ENCODE results near the gene NDUFB4.
A peak's percentile ranks its signal among the peaks of the same experiment; 100 is the strongest.

NDUFB4 gene

DNA sequence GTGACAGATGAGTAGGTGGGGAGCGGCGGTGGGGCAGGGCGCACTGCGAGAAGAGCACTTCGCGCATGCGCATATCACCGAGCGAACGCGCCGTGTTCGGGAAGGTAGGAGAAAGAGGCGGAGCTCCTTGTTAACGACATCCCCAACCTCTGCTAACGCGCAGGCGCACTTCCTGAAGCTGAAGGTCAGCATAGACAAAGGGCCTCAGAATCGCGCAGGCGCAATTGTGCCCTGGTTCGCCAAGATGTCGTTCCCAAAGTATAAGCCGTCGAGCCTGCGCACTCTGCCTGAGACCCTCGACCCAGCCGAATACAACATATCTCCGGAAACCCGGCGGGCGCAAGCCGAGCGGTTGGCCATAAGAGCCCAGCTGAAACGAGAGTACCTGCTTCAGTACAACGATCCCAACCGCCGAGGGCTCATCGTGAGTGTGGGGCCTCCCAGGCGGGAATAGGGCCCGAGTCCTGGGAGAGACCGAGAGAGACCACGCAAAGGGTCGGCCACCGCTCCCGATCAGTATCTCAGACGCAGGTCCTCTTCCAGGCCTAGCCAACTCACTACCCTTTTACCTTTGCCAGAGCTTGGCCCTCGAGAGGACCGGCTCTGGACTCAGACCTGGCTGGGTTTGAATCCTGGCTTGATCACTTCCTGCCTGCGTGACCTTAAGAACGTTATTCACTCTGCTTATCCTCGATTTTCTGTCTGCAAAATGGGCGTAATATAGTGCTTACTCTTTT, at the start of gene NDUFB4:
TSS of gene NDUFB4 (plus strand) at position 221 of the 737 bp plus-strand sequence. CDS start at position 245, 24 bp downstream.
- DNase-seq = peak; percentile 95

DNA sequence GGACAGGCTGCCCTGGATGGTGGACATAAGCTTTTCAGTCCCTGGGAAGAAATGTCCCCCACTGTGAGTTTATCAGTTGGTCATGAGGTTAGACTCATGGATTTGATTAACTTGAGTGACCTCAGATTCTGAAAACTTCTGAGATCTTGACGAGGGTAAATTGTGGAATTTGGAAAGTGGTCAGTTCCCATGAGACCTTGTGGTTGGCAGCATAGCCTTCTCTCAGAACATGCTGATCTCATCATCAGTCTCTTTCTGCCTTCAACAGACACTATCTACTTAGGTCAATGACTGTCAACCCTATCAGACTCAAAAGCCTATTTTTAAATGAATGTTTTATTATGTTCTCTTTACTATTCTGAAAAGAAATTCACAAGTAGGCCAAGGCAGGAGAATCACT, 45.6 kb upstream of the NDUFB4 start:
- DNase-seq = no peak

DNA sequence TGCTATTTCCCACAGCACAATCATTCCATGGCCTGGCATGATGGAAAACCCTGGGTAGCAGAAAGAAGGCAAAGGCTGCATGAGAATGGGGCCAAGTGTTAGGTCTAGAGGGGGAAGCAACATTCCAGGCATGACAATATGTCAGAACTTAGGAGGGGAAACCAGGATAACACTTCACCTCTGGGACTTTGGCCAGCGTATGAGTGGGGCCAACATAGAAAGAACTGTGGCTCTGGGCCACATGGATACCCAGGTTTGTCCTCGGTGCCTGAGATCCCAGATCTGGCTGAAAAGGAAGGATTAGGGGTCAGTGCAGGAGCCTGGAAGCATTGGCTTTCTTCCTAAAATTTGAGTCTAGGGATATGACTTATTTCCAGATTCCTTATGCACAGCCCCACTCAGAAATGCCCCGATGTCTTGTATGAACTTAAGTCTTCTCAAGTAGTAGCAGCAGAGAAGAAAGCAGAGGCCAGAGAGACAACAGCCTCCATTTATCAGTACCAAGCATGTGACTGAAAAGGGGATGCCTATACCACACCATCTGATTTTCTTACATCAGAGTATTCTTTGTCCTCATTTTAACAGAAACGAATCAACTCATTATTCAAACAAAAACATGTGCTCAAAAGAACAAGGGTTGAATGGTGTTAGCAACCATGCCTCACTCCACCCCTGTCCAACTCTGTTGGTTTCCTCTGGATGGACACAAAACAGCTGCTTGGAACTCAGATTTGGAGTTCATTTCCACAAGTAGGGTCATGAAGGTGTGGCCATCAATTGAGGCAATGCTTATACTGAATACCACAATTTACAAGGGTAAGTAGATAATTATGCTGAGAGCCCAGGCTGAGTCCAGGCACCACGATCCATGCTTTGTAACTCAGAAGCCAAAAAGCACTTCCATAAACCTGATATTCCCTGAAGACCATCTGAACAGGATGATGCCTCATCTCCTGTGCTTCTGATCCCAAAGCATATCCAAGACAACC, 43.7 kb upstream of the NDUFB4 start:
- no peak for DNase-seq

DNA sequence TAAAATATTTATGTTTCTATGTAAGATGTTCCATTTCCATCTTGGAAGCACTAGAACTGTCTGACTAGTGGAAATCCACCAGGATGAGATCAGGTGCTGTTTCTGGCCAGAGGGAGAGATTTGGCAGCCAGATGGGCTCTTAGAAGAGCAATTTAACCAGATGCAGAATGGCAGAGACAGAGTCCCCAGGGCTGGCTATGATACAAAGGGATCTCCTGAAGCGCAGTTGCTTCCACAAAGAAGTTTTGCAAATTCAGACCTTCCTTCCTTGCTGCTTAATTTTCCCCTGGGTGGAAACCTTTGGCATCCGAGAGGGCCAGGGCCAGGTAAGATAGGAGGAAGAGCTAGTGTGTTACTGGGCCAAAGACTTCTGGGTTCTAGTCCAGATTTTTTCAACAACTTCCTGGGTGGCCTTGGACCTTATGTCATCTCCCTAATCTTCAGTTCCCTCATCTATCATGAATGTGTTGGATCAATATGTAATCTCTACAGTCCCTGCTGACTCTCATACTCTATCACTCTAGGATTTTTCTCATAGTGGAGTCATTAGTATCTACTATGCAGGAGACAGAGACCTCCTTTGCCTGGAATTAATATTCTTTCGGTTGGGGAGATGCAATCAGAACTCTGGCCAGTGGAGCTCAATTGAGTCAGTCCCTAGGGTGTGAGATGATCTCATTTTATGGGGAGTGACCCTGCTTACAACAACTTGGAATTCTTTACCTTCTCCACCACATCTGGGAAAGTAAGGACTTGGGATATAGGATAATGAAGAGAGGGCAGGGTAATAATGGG, 41.1 kb upstream of the NDUFB4 start:
- no peak for DNase-seq

DNA sequence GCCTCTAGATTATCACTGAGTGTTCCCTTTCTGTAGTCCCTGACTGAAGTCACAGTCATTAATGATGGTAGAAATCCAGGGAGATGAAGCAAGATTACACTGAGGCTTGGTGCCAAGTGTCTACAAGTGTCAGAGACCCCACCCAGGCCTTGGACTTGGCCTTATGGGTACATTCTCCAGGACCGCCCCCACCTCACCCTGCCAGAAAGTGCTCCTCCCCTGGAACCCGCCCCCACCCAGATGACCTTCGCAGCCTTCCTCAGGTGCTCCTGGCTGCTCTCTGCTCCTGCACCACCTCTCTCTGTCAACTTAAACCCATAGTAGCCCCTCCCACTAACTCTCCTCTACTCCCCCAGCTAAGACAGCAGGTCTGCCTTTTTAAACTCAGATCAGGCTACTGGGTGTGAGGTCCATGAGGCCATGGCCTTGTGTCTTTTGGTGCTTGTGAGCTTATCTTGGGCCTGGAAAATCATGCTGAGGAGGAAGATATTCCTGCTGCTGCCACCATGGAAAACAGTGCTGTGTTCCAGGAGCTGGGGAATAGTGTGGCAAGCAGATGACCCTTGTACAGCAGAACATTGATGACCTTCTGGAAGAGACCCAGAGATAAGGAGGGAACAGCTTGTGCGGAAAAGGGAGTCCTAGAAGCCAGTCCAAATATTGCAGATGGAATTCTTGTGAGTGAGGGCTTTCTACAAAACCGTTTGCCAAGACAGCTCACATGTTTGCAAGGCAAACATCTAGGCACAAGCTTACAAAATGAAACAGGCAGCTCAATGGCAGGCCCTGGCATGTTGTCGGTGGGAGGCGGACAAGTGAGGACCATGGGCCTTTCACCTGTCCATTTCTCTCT, 40.3 kb upstream of the NDUFB4 start:
- DNase-seq = no peak

DNA sequence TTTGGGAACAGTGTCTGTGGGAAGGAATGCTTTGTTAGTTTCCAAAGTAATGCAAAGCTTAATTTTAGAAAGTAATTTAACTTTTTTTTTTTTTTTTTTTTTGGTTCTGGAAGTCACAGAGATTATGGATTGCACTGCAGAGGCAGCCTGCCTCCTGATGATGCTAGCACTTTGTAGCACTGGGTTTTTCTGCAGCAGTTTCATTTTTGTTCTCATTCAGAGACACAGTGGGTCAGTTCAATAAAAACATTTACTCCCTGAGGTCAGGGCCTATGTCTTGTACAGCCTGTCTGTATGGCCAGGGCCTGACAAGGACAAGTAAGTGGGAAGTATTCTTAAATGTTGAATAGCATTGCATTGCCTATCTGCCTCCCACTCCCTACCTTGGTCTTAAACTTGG, 39.0 kb upstream of the NDUFB4 start:
- DNase-seq = no peak

DNA sequence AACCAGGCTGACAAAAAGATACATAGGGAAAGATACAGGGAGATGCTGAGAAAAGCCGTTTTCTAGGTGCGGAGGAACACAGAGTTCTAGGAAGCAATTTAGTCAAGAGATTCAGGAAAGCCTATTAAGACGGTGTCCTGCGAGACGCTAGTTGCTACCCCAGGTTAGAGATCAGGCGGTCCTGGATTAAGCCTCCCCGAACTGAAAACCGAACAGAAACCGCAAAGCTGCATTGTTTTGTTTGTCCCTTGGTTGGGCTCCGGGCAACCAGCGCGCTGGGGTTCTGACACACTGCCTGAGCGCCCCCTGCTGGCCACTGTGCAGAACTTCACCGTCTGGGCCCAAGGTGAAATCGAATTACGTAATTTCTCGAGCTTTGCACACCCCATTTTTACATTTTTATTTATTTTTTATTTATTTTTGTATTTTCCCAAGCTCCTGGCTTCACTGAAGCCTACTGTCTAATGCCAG, 37.3 kb upstream of the NDUFB4 start:
- DNase-seq = peak; percentile 74

DNA sequence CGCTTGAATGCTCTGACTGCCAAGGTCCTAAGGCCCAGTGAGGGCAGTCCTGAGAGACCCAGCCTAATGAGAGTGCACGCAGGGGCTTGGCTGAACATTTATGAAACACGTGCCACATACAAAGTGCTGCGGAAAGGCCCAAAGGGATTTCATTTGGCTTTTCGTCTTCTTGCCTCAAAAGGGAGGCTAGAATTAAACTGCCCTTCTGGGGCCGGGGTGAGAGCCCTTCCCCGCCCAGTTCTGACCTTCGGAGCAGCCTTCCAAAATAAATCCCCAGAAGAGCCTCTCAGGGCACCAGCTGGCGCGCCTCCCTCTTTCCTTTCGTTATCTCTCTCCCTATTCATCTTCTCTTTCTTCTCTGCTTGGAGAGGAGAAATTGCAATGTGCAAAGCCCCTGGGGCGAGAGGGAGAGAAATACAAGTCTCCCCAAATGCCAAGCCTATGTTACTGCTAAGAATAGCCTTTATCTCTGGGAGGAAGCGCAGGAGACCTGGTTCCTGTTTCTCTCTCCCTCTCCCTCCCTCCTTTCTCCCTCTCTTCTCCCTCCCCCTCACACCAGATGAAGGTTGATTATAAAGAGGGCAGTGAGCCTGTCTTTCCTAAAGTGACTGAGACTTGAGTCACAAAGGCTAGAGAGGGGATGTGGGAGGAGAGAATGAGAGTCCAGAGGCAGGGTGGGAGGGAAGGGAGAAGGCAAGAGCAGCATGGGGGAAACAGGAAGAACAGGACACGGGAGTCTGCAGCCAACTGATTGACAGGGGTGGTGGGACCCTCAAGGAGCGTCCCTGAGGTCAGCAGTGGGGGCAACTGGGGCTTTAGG, 36.7 kb upstream of the NDUFB4 start:
- DNase-seq = no peak

DNA sequence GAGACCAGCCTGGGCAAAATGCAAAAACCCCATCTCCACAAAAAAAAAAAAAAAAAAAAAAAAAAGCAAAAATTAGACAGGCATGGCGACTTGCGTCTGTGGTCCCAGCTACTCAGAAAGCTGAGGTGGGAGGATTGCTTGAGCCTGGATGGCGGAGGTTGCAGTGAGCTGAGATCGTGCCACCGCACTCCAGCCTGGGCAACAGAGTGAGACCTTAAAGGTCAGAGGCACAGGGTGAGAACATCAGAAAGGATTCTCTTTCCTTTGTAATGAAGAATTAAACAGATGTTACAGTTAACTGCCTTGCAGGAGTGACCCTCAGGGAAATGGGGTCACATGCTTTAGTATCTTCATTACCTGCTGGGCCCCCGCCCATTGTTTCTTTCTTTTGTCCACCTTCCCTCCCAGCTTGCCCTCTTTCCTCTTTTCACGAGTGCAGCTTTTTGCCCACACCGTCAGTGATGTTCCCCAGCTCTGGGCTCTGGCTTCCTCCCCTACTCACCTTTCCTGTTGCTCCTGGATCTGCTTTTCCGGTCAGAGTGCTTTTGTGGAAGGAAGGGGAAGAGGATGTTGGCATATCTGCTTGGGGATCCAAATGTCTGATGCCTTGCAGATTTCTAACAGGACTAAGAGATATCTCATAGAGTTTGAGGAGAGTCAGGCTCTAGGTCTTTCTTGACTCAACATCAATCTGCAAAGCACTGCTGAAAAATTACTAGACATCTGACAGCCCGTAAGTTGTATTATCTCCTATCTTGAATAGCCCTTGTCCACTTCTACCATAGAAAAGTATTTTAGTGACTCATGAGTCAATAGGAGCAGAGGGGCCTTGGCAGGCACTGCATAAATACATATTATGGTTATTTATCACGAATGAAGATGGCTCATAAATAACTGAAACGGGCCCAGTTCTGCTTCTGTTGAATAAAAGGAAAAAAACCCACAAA, 35.6 kb upstream of the NDUFB4 start:
- DNase-seq = peak; percentile 60

DNA sequence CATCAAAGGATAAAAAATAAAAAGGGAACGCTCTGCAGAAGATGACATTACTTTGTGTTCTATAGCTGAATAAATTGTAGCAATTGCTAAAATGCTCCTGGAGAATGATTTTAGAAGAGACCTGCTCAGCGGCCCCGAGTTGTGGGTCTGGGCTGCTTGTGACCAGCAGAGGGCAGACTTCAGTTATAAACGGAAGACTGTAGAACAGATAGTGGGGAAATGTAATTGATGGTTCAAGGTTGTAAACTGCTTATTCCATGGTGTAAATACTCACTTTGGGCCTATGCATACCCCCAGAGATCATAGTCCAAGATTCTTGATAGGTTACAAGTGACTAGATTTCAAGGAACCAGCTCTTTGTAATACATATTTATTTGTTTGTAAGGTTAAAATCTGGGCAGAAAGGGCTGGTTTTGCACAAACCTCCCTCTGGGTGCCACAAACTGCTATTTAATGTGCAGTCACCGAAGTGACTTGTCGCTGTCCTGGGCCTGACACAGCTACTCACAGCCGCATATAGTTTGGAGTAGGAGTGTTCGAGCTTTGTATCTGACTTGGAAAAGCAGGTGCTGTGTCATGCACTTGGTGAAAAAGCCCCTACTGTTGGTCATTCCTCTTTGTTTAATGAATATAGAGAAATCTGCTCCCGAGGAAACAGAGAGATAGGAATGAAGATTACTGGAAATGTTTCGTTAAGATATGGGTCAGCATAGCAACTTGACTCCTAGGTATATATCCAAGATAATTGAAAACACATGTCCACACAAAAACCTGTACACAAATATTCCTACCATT, 34.7 kb upstream of the NDUFB4 start:
- DNase-seq = peak; percentile 60

DNA sequence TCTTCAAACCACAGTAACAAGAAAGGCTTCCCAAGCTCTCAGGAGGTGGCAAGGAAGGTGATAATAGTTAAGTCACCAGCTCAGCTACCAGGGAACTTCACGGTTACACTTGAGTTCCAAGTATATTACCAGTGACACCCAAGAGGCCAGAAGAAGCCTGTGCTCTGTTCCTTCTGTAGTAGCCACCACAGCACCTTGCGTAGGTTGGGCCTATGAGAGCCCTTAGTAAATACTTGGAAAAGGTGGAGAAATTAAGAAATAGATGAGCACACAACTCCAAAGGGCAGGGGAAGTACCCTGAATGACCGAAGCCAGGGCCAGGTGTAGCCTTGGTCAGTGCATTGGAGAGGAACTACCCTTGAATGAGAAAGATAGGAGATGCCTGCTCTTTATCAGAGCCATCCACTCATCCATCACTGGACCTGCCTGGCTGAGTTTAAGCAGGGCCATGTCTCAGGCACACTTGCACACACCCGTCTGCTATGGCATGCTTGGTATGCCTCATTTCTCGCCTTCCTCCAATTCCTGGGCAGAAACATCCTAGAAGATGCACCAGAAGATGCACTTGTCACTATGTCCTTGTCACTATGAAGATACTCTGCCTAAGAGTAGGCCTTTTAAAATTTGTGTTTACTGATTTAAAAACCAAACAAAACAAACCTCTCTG, 32.6 kb upstream of the NDUFB4 start:
- no peak for DNase-seq

DNA sequence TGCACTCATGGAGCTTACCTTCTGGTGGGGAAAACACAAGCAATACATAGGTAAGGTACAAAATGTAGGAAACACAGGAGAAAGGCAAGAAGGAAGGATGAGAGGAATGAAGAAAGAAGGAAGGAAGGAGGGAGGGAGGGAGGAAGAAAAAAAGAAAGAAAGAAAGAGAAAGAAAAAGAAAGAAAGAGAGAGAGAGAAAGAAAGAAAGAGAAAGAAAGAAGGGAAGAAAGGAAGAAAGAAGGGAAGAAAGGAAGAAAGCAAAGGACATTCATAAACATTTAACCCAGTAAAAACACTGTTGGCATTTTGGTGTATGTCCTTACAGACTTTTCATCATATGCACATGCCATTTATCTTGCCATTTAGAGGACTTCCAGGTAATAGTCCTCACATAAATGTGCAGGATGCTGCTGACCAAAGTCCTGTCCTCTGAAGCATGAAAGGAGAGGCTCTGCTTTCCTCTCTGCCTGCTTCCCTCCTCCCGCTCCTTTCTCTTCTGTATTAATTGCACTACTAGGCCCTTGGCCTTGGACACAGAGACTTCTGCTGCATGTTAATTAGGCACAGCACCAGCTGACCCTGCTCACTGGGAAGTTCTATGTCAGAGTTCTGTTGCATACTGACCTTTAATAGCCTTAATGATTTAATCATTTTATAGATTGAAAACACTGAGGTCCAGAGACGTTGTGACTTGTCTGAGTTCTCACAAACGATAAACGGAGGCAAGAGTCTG, 29.7 kb upstream of the NDUFB4 start:
- DNase-seq = no peak

DNA sequence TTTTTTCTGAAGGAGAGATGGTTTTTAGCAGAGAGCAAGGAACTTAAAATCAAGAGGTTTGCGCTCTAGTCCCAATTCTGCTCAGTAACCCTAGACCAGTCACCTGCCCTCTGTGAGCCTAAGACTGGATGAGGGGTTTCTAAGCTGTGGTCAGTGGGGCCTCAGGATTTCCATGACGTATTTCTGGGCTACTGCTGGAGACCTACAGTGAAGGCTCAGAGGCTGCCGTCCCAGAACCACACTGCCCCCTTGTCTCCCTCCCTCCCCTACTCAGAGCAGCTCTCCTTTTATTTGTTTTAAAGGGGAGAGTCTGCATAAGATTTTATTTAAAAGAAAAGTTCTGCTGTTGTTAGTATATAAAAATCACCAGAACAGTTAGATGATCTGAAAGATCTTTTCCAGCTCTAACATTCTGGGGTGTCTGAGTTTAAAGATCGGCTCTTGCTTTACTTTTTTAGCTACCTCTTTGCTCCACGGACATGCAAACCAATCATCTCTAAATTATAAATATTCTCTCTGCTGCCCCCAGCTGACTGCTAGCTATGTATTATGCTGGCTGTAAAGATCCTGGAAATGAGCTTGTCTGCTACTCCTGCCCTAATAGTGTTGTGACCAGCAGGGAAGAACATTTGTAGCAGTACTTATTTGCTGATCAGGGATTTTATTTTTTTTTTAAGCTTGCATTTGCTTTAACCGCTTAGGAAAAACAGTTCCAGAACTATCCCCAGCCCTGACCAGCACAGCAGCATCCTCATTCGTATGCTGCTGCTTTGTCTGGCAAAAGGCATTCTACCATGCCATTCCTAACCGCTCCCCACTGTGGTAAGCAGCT, 28.6 kb upstream of the NDUFB4 start:
- DNase-seq = no peak

DNA sequence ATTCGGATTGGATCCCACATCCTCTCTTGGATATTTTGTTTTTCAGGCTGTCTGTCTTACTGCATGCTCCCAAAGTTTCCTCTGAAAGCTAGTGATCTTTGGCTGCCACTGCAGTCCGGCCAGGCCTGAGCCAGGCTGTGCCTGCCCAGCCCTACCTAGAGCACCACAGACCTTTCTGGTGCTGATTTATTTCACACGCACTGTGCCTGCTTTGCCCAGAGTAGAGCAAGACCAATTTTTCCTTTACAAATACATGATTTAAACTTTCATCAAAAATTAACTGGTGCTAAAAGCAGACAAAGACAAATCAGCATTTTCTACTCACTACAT, 28.0 kb upstream of the NDUFB4 start:
- no peak for DNase-seq

DNA sequence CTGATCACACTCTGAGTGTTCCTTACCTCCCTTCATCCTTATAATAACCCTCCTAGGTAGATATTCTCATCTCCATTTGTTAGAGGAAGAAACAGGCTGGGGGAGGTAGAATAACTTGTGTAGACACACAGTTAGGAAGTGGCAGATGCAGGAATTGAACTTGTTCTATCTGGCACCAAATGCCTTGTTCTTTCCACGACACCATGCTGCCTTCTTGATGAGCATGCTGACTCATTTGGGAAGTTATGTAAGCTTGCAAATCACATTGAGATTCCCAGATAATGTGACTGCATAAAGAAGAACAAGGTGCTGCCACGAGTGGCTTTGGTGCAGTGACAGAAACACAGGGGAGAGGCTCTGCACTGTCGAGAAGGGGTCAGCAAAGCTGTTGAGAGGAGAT, 27.5 kb upstream of the NDUFB4 start:
- no peak for DNase-seq

DNA sequence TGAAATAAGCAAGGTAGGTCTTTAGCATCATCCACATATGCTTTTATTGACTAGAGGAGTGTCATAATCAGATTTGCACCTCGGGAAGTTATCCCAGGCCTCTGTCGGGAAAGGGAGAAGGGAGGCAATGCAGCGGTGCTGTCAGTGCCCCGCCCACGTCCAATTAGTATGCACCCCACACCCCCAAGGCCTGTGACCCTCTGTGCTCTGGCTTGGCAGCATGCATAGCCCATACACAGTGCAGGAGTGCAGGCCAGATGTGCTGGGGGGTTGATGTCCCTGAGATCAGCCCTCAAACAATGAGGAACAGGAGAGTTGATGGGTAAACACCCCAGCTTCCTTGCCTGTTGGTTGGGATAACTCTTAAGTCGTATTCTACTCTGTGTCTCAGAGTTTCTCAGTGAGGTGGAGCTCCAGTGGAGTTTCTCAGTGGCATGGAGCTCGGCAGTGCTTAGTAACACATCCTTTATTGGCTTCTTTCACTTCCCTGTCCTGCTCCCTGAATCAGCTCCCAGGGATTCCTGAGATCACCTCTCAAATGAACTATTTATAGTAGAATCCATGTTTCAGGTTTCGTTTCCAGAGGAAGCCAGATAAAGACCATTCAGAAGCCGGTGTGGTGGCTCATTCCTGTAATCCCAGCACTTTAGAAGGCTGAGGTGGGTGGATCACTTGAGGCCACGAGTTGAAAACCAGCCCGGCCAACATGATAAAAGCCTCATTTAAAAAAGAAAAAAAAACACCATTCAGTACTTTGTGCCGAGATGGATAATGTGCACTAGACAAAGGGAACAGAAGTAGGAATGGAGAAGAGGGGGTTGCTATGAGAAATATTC, 26.7 kb upstream of the NDUFB4 start:
- no peak for DNase-seq
